HAP-1 (cell line): ENCODE data around the gene PRRT1B.
"Not testable (repeated sequence)": the region's sequence is repeated elsewhere in the genome, so short reads cannot be mapped to it uniquely, and the experiment has no call there.

Source experiments
- DNase-seq, 2 experiments: peaks; one replicate each; pipeline ENCODE4 v3.0.0-alpha.2; 2016 to 2020; ENCODE audit warnings: low spot score in 2 of 2
- H3K27me3 ChIP-seq: fragments of 250-450 bp; sonication (Bioruptor Pico); 2 replicates; pipeline ENCODE4 v1.5.1; 2020; ENCODE audit warnings: low read depth, mild to moderate bottlenecking, moderate library complexity
- H3K36me3 ChIP-seq: fragments of 250-450 bp; sonication (Bioruptor Pico); replicated peaks from 2 replicates; pipeline ENCODE4 v1.5.1; 2020; ENCODE audit warnings: mild to moderate bottlenecking
- H3K4me1 ChIP-seq: fragments of 250-450 bp; sonication (Bioruptor Pico); 2 replicates; pipeline ENCODE4 v1.5.1; 2020; ENCODE audit warnings: mild to moderate bottlenecking
- H3K4me3 ChIP-seq: fragments of 250-450 bp; sonication (Bioruptor Pico); 2 replicates; pipeline ENCODE4 v1.5.1; 2020; ENCODE audit warnings: mild to moderate bottlenecking, moderate library complexity
- H3K9me3 ChIP-seq: fragments of 250-450 bp; sonication (Bioruptor Pico); 2 replicates; pipeline ENCODE4 v1.5.1; 2020; ENCODE audit warnings: mild to moderate bottlenecking, moderate library complexity
- in situ Hi-C: fragments of 300-500 bp; cut with MboI; formaldehyde crosslinking; loops from 3 replicates; pipeline ENCODE4 v1.14.3; 2020; ENCODE audit warnings: low sequenced_read_pairs, inconsistent platforms, mixed read lengths

Gene PRRT1B

GRCh38 chr9:131528186-131528585, 17.1 kb upstream of the PRRT1B start:
- H3K36me3 ChIP-seq: peaks cover 63% of the 10 kb centered on the region
- H3K4me1 ChIP-seq: no peaks in the 10 kb centered on the region; the same call in 1 of the 2 replicates
- no peaks in the 10 kb centered on the region for H3K27me3 ChIP-seq
- no peak overlapping the region for H3K4me3 ChIP-seq
- H3K9me3 ChIP-seq: no peaks in the 10 kb centered on the region
- no peak for DNase-seq
- in situ Hi-C loops: no loop called here

DNA sequence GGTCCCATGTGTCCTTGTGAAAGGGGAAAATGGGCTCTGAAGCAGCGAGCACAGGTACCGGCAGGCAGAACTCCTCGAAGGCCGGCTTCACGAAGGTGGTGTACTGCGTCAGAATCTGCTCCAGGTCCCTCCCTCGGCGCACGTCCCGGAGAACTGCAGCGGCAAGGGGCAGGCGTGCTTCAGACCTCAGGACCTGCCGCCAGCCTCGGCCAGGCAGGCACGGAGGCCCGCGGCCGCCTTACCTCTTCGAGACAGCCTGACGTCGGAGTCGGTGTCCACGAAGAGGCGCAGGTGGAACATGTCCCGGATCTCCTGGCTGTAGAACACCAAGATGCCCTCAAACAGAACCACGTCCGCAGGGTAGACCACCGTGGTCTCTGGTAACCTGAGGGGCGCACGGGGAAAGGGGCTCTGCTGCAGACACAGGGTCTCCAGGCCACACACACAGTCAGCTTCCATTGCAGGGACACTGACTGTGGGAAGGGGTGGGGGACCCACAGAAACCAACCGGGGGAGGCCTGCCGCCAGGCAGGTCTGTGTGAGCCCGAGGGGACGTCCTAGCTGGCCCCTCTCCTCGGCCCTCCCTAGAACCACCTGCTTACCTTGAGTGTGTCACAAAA, 16.3 kb upstream of the PRRT1B start:
- in situ Hi-C loops: no loop called here
- Histone ChIP-seq H3K4me3 (no peak overlapping the region), H3K36me3 (peaks cover 55% of the 10 kb centered on the region), H3K9me3 (no peaks in the 10 kb centered on the region), H3K27me3 (no peaks in the 10 kb centered on the region), H3K4me1 (no peaks in the 10 kb centered on the region; the same call in 1 of the 2 replicates)
- DNase-seq: no peak

- peak overlapping the region; percentile 66 for H3K4me3 ChIP-seq
- in situ Hi-C loops: no loop called here
- no peaks in the 10 kb centered on the region for H3K27me3 ChIP-seq
- H3K36me3 ChIP-seq: peaks cover 46% of the 10 kb centered on the region
- H3K4me1 ChIP-seq: no peaks in the 10 kb centered on the region; the same call in 1 of the 2 replicates
- H3K9me3 ChIP-seq: no peaks in the 10 kb centered on the region
- no peak for DNase-seq
Observed at GRCh38 chr9:131529597-131530545, 15.5 kb upstream of the PRRT1B start.

DNA sequence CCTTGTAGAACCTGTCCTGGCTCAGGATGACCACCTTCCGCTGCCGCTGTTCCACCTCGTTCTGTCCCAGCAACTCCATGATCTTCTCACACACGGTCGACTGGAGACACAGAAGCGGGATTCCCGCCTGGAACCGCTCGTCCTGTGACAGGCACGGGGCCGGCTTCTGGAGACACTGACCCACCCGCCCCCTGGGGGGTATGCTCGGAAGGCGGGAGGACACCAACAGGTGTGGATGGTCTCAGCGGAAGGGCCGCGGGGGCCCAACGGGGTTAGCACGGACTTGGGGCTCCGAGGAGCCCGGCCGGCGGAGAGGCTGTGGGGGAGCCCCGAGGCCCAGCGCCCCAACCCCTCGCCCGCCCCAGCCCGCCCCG, 14.8 kb upstream of the PRRT1B start:
- peak; percentile 28 to 71 for DNase-seq
- Histone ChIP-seq H3K27me3 (no peaks in the 10 kb centered on the region), H3K9me3 (no peaks in the 10 kb centered on the region), H3K4me1 (no peaks in the 10 kb centered on the region; the same call in 1 of the 2 replicates), H3K4me3 (peak overlapping the region; percentile 66), H3K36me3 (peaks cover 39% of the 10 kb centered on the region)
- in situ Hi-C loops: no loop called here

DNA sequence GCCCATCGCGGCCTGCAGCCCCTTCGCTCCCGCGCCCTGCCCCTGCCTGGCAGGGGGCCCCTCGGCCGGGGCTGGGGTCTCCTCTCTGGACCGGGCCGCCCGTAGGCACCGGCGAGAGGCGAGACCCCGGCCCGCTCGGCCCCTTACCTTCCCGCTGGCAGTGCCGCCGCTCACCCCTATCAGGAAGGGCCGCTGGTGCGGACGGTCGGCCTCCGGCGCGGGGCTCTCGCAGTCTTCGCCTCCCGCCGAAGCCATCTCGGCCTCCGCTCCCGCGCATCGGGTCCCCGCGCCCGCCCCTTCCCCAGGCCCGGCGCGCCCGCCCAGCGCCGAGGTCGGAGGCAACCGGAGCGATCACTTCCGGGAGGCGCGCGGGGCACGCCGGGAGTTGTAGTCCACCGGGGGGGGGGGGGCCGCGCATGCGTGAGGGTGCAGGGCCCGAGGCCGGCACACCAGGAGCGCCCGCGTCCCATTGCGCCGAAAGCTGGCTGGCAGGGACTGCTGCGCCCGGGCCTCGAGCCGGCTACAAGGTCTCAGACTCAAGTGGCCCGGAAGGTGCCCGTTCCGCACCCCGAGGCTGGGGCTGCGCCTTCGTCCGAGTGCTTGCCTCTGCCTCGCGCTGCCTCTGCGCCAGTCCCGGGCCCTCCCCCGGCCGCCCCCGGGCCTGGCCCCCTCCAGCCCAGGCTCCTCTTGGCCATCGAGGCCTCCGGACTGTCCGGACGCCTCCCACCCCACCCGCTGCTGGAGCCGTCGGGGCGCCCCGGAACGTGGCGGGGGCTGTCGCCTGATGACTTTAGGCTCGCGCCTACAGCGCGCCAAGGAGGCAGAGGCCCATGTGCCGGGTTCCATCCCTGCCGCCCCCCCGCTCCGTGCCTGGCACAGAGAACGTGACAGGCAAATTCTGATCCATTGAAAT, 14.1 kb upstream of the PRRT1B start, which contains the start of gene UCK1:
Gene UCK1, minus strand, starts transcription at position 344 of the 913 bp plus-strand sequence. Its CDS starts 89 bp downstream, at position 255.
- H3K36me3 ChIP-seq: peaks cover 33% of the 10 kb centered on the region
- no peaks in the 10 kb centered on the region for H3K27me3 ChIP-seq
- H3K4me3 ChIP-seq: peak within 1 kb of the TSS; percentile 66
- in situ Hi-C loops: no loop called here
- no peaks in the 10 kb centered on the region; the same call in 1 of the 2 replicates for H3K4me1 ChIP-seq
- H3K9me3 ChIP-seq: no peaks in the 10 kb centered on the region
- peak; percentile 74 to 87 for DNase-seq

DNA sequence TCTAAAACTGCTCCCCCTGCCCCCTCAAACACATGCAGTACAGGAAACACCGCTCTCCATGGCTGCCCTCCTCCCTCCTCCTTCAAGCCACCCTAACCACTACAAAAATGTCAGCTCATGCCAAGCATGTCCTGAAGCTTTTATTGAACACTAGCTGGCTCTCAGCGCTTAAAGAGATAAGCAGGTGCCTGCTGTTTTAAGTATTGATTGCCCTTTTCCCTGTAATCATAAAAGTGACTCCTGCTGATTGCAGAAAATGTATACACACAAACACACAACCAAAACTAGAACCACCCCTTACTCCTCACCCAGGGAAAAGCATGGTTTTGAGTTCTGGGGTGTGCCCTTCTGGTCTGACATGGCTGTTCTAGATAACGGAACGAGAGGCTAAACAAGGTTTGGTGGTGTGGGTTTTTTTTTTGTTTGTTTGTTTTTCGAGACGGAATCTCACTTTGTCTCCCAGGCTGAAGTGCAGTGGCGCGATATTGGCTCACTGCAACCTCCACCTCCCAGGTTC, 10.5 kb upstream of the PRRT1B start:
- in situ Hi-C loops: no loop called here
- Histone ChIP-seq H3K4me1 (no peaks in the 10 kb centered on the region; the same call in 1 of the 2 replicates), H3K4me3 (no peak overlapping the region), H3K27me3 (no peaks in the 10 kb centered on the region), H3K9me3 (no peaks in the 10 kb centered on the region), H3K36me3 (peaks cover 2% of the 10 kb centered on the region)
- DNase-seq: no peak

- Histone ChIP-seq H3K36me3 (no peaks in the 10 kb centered on the region), H3K27me3 (no peaks in the 10 kb centered on the region), H3K4me3 (no peak overlapping the region), H3K9me3 (no peaks in the 10 kb centered on the region), H3K4me1 (no peaks in the 10 kb centered on the region)
- in situ Hi-C loops: no loop called here
- no peak for DNase-seq
Observed at GRCh38 chr9:131537946-131538345, 7.4 kb upstream of the PRRT1B start.

DNA sequence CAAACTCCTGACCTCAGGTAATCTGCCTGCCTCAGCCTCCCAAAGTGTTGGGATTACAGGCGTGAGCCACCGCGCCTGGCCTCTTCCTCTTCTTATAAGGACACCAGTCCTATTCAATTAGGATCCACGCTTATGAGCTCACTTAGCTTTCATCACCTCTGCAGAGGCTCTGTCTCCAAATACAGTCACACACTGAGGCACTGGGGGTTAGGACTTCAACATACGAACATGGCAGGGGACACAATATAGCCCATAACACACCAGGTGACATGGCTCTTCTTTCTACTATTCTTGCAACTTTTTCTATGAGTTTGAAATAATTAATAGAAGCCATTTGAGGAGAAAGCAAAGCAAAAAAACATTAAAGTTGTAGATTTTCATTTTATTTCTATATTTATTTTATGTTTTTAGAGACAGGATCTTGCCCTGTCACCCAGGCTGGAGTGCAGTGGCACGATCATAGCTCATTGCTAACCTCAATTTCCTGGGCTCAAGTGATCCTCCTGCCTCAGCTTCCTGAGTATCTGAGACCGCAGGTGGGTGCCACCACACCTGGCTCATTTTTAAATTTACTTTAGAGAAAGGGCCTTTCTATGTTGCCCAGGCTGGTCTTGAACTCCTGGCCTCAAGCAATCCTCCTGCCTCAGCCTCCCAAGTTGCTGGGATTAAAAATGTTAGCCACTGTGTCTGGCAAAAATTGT, 6.0 kb upstream of the PRRT1B start:
- H3K9me3 ChIP-seq: no peaks in the 10 kb centered on the region
- no peaks in the 10 kb centered on the region for H3K4me1 ChIP-seq
- DNase-seq: no peak
- no peaks in the 10 kb centered on the region for H3K36me3 ChIP-seq
- no peak overlapping the region for H3K4me3 ChIP-seq
- in situ Hi-C loops: no loop called here
- no peaks in the 10 kb centered on the region for H3K27me3 ChIP-seq

DNA sequence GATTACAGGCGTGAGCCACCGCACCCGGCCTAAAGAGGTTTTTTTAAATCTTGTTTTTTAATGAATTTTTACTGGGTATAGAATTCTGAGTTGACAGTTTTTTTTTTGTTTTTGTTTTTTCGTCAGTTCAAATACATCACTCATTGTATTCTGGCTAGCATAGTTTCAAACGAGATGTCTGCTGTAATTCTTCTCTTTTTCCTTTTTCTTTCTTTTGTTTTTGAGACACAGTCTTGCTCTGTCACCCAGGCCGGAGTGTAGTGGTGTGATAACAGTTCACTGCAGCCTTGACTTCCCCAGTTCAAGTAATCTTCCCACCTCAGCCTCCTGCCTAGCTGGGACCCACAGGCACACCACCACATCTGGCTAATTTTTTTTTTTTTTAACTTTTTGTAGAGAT, 2.2 kb upstream of the PRRT1B start:
- H3K4me3 ChIP-seq: no peak overlapping the region
- H3K9me3 ChIP-seq: no peaks in the 10 kb centered on the region
- no peak for DNase-seq
- H3K27me3 ChIP-seq: peaks cover 10% of the 10 kb centered on the region; the same call in 1 of the 2 replicates
- H3K4me1 ChIP-seq: no peaks in the 10 kb centered on the region
- H3K36me3 ChIP-seq: no peaks in the 10 kb centered on the region
- in situ Hi-C loops: no loop called here

GRCh38 chr9:131545786-131546335, 538 bp downstream of the PRRT1B start:
- H3K4me3 ChIP-seq: no peak overlapping the region
- no peak for DNase-seq
- in situ Hi-C loops: no loop called here
- peaks cover 10% of the 10 kb centered on the region; the same call in 1 of the 2 replicates for H3K27me3 ChIP-seq
- no peaks in the 10 kb centered on the region for H3K36me3 ChIP-seq
- no peaks in the 10 kb centered on the region for H3K4me1 ChIP-seq
- H3K9me3 ChIP-seq: no peaks in the 10 kb centered on the region

- no peaks in the 10 kb centered on the region for H3K4me1 ChIP-seq
- no peak overlapping the region for H3K4me3 ChIP-seq
- peaks cover 10% of the 10 kb centered on the region; the same call in 1 of the 2 replicates for H3K27me3 ChIP-seq
- no peaks in the 10 kb centered on the region for H3K36me3 ChIP-seq
- in situ Hi-C loops: no loop called here
- H3K9me3 ChIP-seq: no peaks in the 10 kb centered on the region
- DNase-seq: peak in 1 of 2 experiments; percentile 40
Observed at GRCh38 chr9:131546336-131547084, 1.2 kb downstream of the PRRT1B start.

DNA sequence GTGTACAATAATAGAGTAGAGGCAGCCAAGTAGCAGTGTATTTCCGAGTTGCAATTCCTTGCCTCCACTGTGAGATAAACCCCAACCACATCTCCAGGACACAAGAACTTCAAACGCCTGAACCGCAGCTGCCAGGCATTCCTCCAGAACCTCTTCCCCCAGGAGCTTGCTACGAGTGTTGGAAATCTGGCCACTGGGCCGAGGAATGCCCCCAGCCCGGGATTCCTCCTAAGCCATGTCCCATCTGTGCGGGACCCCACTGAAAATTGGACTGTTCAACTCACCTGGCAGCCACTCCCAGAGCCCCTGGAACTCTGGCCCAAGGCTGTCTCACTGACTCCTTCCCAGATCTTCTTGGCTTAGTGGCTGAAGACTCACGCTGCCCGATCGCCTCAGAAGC, 3.9 kb downstream of the PRRT1B start:
- H3K36me3 ChIP-seq, H3K27me3 ChIP-seq, H3K9me3 ChIP-seq, DNase-seq, H3K4me1 ChIP-seq, in situ Hi-C loops, H3K4me3 ChIP-seq: not testable (repeated sequence)
